GM15510 (cell line): ENCODE results near the gene IL26.

Experiments used
- POLR2A ChIP-seq: IDR thresholded peaks from 3 replicates; pipeline ENCODE4 v1.6.1; 2011; ENCODE audit warnings: borderline replicate concordance; ENCODE audit not compliant: insufficient read length; ENCODE audit errors: extremely low read depth

The IL26 gene

DNA sequence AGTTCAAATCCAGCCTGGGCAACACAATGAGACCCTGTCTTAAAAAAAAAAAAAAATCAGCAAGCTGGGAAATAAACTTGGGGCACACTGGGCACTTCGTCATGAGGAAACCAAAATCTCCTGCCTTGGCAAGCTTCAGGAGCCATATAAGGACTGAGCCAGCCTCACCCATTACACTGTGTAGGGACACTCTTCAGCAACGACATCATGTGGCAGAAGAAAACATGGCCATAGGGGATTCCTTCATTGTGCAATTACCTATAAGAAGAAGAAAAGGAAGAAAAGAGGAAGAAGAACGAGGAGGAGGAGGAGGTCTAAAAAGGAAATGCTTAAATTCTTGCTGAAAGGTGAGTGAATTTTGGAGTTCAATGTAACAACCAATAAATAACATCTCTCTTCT is 40.0 kb downstream of the IL26 start:
- TF ChIP-seq POLR2A, result no peak

DNA sequence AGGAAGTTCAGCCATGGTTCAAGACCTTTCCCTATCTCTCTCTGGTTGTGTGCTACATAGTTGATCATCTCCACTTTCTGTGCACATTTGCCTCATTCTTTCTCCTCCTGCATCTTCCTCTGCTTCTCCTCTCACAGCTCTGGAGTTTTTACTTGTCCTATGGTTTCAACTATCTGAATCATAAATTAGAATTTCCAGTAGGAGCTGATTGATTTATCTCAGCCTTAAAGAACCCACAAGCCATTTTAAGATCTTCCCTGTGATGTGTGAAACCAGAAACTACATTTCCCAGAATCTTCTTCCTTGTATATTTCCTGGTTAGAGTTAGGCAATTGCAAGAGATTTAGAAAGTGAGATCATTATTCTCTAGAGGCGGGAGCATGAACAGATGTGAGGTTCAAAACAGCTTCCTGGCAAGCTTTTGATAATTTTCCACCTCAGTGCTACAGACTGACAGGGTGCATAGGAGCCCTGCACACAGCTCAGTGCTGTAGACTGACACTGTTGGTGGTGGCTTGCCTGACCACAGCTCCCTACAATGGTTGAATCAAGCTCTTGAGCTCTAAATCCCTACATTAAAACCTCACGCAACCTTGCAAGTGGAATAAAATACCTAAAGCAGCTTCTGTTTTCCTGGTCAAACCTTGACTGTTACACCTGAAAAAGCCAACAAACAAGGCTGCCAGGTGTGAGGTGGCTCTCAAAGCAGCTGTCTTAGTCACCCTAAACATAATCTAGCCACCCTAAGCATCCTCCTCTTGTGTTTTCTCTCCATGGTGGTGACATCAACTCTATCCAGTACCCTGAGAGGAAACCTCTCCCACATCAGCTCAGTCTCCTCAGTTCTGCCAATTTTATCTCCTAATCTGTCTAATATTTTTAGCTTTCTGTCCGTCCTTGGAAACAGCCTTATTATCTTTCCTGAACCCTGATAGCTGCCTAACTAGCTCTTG is 44.5 kb downstream of the IL26 start:
- no peak for TF ChIP-seq POLR2A

DNA sequence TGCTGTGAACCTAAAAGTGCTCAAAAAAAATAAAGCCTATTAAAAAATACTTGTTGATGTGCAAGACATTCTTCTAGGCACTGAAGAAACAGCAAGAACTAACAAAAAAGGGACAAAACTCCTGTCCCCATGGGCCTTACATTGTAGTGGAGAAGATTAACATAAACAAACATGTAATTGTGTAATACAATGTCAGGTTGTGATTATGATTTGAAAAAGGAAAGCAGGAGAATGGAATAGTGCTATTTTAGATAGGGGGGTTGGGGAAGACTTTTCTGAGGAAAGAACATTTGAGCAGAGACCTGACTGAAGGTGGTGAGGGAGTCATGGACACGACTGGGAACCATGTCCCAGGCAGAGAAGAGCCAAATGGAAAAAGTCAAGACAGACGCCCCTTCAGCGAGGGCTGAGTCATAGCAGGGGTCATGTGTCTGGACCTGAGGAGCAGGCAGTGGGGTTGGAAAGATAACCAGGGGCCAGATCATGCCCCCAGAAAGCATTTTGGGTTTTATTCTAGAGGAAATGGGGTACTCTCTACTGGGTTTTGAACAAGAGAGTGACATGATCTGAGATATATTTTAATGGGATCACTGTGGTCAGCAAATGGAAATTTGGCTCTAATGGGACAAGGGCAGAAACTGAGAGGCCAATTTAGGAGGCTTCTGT is 46.7 kb downstream of the IL26 start:
- no peak for TF ChIP-seq POLR2A

DNA sequence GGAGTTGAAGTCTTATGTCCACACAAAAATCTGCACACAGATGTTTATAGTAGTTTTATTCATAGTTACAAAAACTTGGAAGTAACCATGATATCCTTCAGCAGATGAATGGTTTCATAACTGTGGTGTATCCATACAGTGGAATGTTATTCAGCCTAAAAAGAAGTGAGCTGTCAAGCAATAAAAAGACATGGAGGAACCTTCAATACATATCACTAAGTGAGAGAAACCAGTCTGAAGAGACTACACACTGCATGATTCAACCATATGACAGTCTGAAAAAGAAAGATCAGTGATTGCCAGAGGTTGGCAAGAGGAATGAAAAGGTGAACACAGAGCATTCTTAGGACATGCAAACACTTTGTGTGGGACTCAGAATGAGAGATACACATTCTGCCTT is 47.4 kb downstream of the IL26 start:
- TF ChIP-seq POLR2A, result no peak

DNA sequence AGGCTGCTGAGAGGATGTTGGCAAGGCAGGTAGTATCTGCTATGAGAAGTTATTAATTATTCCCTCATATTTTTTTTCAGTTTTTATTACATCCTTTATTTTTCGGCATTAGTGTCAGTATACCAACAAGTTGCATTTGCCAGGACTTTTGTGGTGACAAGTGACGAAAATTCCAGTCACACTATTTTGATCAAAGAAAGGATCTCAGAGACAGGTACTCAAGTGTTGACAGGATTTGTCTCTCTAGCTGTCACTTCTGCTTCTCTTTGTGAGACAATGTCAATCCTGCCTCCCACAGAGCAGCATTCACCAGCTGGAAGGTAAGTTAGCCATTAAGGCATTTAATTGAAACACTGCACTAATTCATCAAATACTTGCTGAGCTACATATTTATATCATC is 48.0 kb downstream of the IL26 start:
- TF ChIP-seq POLR2A, result no peak

DNA sequence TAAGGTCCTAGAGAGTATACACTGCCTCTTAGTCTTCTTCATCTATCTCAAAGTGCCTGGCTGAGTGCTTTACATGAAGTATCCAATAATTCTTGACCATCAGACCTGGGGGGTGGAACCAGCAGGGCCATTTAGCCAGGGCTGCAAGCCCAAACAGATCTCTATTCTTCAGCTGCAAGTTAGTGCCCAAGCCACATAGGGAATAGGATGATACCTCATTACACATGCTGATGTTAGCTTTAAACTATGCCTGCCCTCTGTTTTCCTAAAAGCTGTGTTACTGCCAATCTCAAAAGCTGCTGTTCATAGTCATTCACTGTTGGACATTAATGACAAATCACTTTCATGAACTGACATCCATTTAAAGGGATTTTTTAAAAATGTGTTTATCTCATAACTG is 49.4 kb downstream of the IL26 start:
- TF ChIP-seq POLR2A, result no peak

DNA sequence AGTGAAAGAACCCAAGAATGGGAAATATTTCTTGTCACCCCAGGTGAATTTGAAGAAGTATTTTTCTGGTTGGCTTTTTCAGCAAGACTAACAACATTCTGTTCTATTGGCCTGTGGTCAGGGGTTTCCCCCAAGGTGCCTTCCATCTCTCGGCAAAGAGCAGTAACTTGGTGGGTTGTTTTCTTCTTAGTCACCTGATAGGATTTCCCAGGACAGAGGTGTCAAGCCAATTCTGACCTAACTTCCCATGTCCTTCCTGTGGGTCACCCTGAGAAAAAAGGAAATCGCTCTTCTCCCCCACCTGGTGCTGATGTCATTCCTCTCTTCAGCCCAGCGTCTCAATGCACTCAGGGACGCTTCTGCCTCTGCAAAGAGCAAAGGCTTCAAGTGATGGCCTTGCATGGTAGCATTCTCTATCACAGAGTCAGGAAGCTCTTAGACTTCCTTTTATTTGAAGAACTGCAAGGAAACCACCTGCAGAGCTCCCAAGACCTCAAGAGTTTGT is 50.0 kb downstream of the IL26 start:
- no peak for TF ChIP-seq POLR2A

DNA sequence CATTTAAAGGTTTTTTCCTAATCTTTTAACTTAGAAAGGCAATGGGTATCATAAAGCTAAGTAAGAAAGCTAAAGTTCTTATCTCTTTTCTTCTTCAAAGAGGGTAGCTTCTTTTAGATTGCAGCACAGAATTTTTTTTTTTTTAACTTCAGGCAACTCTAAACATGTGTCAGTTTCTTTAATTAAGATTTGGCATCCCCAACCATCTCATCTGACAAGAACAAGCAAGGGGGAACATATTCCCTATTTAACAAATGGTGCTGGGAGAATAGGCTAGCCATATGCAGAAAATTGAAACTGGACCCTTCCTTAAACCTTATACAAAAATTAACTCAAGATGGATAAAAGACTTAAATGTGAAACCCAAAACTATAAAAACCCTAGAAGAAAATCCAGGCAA is 51.8 kb downstream of the IL26 start:
- no peak for TF ChIP-seq POLR2A

DNA sequence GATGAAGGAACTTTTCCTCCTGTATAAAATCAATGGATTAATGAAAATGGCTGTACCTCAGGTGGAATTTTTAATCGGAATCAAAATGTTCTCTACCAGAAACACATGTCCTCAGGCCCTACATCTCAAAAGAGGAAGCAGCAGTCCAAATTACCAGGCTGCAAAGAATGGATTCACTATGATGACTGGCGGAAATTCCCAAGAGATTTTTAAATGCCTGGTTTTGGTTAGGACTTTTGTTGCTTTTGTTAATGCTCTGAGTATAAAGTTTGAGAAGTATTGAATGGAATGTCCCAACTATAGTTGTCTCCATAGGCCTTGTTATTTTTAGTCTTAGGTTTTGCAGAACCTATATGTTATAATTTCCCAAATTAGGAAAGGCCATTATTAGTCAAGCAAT is 54.9 kb downstream of the IL26 start:
- no peak for TF ChIP-seq POLR2A

DNA sequence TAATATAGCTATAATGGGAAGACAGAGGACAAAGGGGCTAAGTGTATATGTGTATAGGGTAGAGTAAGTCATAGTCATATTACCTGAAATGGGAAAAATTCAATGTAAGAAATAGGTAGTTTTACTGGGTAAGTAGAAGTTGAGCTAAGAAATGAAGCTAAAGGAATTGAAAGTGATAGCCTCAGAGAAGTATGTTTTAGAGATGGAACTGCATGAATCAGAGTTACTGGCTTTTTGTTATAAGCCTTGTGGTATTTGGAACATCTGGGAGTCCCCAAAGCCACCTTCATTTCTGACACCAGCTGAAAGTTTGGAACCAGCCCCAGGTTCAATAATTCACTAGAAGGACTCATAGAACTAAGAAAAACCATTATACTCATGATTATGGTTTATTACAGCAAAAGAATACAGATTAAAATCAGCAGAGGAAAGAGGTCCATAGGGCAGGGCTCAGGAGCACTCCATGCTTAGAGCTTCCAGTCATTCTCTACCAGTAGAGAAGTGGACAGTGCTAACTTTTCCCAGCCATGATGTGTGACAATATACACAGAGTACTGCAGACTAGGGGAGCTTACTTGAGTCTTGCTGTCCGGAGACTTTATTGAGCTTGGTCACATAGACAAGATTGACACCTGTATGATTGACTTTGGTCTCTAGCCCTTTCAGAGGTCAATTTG is 56.3 kb downstream of the IL26 start:
- TF ChIP-seq POLR2A, result no peak

DNA sequence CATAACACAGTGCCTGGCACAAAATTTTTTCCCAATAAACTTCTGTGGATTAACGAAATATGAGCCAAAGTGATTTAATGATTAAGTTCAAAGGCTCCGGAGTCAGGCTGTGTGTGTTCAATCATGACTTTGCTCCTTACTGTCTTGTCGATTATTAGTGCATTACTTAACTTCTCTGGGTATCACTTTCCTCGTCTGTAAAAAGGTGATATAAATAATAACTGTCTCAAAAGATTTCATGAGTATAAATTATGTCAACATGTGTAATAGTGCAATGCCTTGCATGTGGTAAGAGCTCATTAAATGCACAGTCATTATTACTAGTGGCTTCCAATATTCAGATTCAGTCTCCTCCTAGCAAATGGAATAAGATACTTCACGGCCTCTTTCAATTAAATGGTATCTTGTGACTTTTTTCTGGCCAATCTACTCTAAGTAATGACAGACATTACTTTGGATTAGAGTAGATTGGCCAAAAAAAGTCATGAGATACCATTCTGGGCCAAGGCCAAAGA is 59.2 kb downstream of the IL26 start:
- TF ChIP-seq POLR2A, result no peak

DNA sequence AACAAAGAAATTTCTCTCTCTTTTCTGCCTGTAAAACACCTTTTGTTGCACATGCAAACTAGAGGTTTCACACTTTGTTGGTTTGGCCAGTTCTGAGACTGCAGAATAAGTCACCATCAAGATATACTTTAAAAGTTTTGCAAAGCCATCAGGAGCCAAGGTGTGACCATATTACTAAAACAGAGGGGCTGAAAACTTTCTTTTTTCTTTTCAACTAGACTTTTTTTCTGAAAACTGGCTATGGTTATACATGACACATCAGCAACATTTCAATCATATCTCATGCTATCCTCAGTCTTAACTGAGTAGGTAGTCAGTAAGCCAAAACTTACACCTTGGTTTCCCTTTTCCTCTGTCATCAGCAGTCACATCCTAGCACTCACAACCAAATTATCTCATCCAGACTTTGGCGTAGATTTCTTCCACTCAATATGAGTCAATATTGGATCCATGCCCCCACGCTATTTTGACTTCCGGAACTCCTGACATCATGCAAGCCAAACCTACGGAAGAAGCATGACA is 62.0 kb downstream of the IL26 start:
- TF ChIP-seq POLR2A, result no peak

DNA sequence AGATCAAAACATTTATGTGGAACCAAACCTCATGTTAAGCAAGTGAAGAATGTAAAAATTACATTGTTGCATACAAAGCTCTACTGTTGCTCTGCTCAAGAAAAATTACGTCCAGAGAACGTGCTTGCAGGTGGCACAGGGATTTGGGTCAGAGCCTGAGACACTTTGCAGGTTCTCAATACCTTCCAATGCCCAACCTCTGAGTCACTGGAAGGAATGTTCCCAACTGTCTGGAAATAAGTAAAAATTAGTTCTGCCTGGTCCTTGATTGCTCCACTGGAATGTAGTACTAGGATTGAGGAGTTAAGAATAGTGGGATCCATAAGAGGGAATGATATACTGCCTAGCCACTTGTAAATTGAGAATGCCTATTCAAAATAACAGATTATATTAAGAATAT is 63.2 kb downstream of the IL26 start:
- no peak for TF ChIP-seq POLR2A

DNA sequence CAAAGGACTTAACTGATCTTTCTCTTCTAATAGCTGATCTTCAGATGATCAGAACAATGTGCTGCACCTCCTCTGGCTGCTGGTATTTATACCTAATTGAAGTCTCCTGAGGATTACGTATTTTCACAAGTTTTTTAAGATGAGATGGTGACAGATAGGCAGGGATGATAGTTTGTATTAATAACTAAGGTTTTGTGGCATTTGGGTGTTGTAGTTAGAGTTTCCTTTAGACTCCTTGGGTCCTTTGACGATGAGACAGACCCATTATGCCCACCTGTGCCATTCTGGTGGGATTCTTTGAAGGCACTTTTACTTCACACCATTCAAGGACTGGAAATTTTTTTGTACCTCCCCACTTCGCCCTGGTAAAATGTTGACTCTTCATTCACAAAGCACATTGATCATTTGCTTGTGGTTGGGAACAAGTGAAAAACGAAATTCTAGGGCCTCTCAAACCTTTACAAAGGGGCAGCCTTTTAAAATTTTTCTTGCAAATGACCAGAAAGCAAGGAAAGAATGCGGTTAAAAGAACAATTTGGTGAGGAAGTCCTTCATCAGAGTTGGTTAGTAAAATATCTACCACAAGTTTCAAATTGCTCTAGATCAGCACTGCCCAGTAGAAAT is 65.8 kb downstream of the IL26 start, which contains the start of gene IFNG:
Gene IFNG (minus strand): TSS at position 60 of the 624 bp plus-strand sequence. CDS start 125 bp downstream, outside the sequence.
- TF ChIP-seq POLR2A, result no peak

DNA sequence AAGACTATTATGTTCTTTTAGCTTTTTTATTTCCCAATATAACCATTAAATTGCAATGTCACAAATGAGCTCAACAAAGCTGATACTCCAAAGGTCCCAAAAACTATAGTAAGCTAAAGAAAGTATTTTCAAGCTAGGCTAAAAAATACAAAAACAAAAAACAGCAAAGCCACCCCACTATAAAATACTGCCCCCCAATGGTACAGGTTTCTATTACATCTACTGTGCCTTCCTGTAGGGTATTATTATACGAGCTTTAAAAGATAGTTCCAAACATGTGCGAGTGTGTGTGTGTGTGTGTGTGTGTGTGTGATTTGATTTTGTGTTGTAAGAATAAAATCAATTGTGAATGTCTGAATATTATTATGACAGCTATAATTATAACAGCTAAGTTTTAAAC is 67.2 kb downstream of the IL26 start:
- no peak for TF ChIP-seq POLR2A

DNA sequence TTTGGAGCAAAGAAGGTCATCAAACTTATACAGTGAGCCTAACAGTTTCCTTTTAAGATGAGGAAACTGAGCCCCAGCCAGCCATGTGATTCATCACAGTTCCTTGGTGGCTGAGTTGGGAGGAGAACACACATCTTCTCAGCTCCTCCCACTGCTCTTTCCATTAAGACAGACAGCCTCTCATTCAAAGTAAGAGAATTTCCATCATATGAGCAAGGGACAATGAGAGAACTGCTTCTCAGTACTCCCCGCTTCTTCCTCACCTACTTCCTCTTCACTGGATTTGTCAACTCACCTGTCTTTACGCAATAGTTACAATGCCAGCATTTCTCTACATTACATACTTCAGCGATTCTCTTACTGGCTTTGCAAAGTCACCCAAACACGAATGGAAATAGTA is 68.2 kb downstream of the IL26 start:
- no peak for TF ChIP-seq POLR2A
